Measurements from ENCODE around the gene PPP1R12B.
"Not testable (repeated sequence)": the region's sequence is repeated elsewhere in the genome, so short reads cannot be mapped to it uniquely, and the experiment has no call there.

Gene PPP1R12B

GRCh38 chr1:202540014-202540413 is 191.5 kb downstream of the PPP1R12B start:
- DNase-seq, result no peak

GRCh38 chr1:202540448-202540847 is 191.9 kb downstream of the PPP1R12B start:
- no peak for DNase-seq

- not testable (repeated sequence) for DNase-seq
Measured at GRCh38 chr1:202540858-202541257, 192.4 kb downstream of the PPP1R12B start.

- DNase-seq, result not testable (repeated sequence)
Measured at GRCh38 chr1:202542415-202542814, 193.9 kb downstream of the PPP1R12B start.

GRCh38 chr1:202543537-202543936 is 195.0 kb downstream of the PPP1R12B start:
- not testable (repeated sequence) for DNase-seq

DNA sequence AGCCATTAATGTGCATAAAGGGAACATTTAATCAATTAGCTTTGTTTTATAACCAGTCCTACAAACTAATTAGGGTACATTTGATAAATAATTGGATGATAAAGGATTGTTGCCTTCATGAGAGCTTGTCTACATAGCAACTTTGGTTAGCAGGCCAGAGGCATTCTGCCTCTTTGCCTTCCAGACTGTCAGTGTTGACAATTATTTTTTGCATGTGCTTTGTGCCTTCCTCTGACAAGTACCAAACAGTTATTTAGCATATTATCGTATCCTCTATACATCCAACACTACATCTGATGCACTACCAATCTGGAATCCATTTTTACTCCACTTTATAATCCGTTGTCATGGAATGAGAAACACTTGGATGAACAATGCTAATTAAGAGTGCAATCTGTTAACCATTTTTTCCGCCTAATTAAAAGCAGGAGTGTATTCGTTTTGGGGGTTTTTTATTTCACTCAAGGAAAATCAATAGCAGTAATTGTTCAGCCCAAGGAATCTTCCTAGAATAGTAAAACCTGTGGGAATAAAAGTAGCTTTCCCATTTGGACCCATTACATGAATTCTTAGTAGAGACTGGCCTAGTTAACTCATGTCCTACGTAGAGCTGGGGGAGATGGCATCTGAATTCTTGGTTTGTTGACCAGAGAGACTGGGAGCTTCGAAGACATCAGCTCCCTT is 196.4 kb downstream of the PPP1R12B start:
- not testable (repeated sequence) for DNase-seq

DNA sequence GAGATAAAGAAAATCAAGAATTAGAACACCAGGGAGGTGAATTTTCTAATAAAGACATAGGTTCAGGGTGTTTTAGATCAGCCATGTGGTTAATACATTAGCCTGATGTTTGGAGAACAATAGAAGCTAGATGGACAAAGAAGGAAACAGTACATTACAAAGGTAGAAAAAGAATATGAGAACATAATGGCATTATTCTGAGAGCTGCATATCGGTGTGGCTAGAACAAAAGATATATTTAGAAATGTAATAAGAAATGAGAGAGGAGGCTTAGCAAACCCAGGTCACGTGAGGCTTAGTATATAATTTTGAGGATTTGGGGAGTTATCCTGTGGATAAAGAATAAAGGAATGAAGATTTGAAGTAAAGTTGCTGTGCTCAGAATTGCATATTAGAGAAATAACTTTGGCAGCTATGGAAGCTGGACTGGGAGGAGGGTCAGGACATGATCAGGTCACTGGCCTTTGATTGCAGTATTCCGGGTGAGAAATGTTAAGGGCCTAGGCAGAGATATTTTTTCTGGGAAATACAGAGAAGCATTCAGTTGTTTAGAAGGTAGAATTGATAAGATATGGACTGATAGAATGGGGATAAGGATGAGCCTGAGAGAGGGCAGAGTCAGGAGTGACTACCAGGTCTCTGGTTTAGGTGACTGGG is 197.3 kb downstream of the PPP1R12B start:
- not testable (repeated sequence) for DNase-seq

DNA sequence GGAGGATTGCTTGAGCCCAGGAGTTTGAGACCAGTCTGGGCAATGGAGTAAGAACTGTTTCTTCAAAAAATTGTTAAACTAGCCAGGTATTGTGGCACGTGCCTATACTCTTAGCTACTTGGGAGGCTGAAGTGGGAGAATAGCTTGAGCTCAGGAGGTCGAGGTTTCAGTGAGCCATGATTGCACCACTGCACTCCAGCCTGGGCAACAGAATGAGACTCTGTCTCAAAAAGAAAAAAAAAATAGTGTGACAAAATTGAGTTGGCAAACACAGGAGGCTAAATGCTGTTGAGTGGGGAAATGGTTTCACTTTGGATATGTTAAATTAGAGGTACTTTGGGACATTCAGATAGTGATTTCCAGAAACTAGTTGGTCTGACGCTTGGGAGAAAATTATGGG is 197.9 kb downstream of the PPP1R12B start:
- DNase-seq, result not testable (repeated sequence)

DNA sequence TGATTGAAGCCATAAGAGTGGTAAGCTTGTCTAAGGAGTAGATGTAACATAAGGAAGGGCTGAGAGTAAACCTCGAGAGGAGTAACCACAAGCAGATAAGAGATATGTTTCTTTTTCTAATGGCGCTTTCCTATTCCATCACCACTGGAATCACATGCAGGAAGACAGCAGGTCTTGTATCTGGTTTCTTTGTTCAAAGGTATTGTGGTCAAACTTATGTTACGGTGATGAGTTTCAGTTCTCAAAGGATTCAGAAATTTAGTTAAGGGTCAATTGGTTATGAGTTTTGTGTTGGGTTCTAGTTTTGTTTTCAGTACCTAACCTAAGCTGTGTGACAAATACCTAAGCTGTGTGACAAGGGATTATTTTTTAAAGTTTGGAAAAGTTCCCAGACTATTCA is 198.3 kb downstream of the PPP1R12B start:
- DNase-seq, result not testable (repeated sequence)

DNA sequence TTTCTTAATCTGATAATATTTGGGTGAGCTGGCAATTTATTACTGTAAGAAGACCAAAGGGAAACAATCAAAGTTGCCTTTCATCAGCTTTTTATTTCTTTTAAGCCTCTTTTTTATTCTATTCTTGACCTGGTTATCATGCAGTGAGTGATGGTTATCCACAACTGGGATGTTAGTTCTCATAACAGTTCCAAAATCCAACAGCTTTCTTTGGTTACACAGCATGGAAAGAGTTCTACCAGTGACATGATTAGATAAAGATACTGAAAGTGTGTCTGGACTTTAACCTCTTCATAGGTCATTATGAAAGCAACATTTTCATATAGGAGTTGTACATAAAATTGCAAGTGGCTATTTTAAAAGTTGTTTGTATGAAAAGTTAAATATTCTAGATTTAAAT is 198.7 kb downstream of the PPP1R12B start:
- DNase-seq, result no peak

- DNase-seq, result not testable (repeated sequence)
Measured at GRCh38 chr1:202550088-202550487, 201.6 kb downstream of the PPP1R12B start.

GRCh38 chr1:202551683-202552082 is 203.2 kb downstream of the PPP1R12B start:
- no peak for DNase-seq

GRCh38 chr1:202552615-202553014 is 204.1 kb downstream of the PPP1R12B start:
- not testable (repeated sequence) for DNase-seq

- DNase-seq, result not testable (repeated sequence)
Measured at GRCh38 chr1:202553078-202553477, 204.6 kb downstream of the PPP1R12B start.

GRCh38 chr1:202553560-202554038 is 205.1 kb downstream of the PPP1R12B start:
- DNase-seq, result no peak

DNA sequence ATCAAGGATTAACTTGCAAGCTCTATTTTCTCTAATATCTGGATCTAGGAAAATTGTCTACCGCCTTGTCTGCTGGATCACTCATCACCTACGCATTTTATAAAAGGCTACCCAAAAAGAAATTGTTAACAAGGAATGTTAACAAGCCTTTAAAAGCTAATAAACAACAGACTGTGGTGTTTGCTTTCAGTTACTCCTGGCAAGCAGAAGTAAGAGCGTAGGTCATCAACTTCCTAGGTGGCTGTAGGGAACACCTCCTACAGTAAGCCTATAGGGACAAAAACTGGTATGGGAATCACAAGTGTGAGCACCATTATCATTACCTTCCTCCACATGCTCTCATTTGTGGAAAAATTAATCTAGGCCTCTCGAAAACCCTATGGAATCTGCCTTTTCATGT is 206.1 kb downstream of the PPP1R12B start:
- DNase-seq, result not testable (repeated sequence)

GRCh38 chr1:202556037-202556436 is 207.5 kb downstream of the PPP1R12B start:
- DNase-seq, result not testable (repeated sequence)

- not testable (repeated sequence) for DNase-seq
Measured at GRCh38 chr1:202557662-202558061, 209.2 kb downstream of the PPP1R12B start.

GRCh38 chr1:202561240-202561639 is 212.7 kb downstream of the PPP1R12B start:
- no peak for DNase-seq

DNA sequence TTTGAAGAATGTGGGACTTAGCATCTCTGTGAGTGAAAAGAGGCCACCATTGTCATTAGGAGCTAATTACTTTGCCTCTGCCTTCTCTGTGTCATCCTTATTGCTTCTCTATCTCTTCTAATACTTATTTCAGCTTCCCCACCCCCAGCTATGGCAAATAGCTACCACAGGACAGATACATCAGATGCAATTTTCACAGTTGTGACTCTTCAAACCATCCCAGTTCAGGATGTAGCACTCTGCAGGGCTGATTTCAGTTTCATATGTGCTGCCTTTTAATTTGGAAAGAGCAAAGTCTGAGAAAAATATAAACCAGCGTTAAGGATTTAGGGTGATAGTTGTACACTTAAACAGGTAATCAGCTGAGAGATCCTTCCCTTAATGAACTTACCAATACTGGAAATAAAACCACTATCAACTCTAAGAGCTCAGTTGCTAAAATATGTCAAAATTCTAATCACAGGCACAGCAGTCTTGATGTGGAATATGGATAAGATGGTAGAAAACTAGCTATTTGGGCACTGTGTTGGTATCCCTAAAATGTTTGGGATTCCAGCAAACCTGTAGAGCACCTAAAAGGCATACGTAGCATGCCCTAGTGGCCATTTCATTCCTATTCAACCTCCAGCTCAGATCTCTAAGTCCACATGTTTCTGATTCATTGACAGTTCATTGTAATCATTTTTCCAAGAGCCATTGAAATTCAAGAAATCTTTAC is 213.4 kb downstream of the PPP1R12B start:
- no peak for DNase-seq

GRCh38 chr1:202562444-202563060 is 214.1 kb downstream of the PPP1R12B start:
- no peak for DNase-seq

DNA sequence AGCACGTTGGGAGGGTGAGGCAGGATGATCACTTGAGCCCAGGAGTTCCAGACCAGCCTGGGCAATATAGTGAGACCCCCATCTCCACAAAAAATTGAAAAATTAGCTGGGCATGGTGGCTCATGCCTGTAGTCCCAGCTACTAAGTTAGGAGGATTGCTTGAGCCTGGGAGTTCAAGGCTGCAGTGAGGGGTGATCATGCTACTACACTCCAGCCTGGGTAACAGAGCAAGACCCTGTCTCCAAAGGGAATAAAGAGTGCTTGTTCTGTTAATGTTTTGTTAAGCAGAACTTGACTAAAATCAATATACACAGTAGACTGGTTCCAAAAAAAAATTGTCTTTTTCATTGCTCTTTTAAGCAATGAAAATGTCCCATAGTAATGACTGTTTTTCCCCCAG is 215.3 kb downstream of the PPP1R12B start:
- no peak for DNase-seq

DNA sequence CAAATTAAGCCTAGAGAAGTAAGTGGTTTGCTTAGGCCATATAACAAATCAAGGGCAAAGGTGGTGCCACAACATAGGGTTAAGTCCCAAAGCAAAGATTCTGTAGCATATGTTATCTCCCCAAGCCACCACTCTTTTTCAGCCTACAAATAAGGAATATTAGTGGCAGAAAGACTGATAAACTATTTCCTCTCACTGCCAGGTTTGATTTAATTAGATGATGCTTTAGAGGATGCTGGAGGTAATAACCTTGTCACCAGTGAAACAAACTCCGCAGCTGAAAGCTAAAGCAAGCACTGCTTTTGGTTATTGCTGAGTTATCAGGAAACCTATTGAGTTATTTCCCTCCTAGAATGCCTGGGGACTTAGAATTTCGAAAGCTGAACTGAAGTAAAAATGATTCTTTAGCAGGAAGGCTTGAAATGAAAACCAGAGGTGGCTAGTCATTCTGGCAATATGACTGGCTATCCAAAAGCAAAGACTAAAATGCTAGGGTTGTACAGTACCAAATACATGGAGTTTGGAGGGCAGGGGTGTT is 216.5 kb downstream of the PPP1R12B start:
- DNase-seq, result no peak

Data from CD4-positive, alpha-beta T cell treated with Interleukin-4 for 4 hours (primary cell).